Aorta (tissue), 5 donors: ENCODE results near the gene ANO7. TPM values are rescaled to one million over a fixed set of nuclear protein-coding genes. Genes with fewer than 3 reads are reported as not detected.

Source experiments
- ATAC-seq: fragments of 200-7000 bp; cut with Tn5 transposase; one replicate; pipeline ENCODE4 v1.9.1; 2022; ENCODE audit warnings: moderate library complexity; ENCODE audit not compliant: low FRiP score
- DNase-seq, 2 donors: peaks; one replicate each; pipeline ENCODE4 v3.0.0-alpha.2; 2020
- H3K27ac ChIP-seq, 2 donors: one replicate each; pipeline ENCODE4 v1.5.1; 2013; ENCODE audit warnings: low read length in 2 of 2, mild to moderate bottlenecking in 2 of 2, moderate library complexity in 2 of 2, control low read depth in 1 of 2, inconsistent platforms in 1 of 2, low read depth in 1 of 2
- H3K27me3 ChIP-seq, 2 donors: one replicate each; pipeline ENCODE4 v1.6.1; 2013; ENCODE audit warnings: control low read depth in 1 of 2, low read length in 1 of 2, mild to moderate bottlenecking in 1 of 2, moderate library complexity in 1 of 2; ENCODE audit not compliant: insufficient read depth in 2 of 2, control insufficient read depth in 1 of 2
- H3K36me3 ChIP-seq, 2 donors: one replicate each; pipeline ENCODE4 v1.6.1; 2013; ENCODE audit warnings: control low read depth in 1 of 2, low read length in 1 of 2, mild to moderate bottlenecking in 1 of 2; ENCODE audit not compliant: insufficient read depth in 2 of 2, control insufficient read depth in 1 of 2
- H3K4me1 ChIP-seq, 2 donors: one replicate each; pipeline ENCODE4 v1.6.1; 2013; ENCODE audit warnings: low read length in 2 of 2, control low read depth in 1 of 2, mild to moderate bottlenecking in 1 of 2, moderate library complexity in 1 of 2; ENCODE audit not compliant: insufficient read depth in 2 of 2, control insufficient read depth in 1 of 2
- H3K4me3 ChIP-seq, 2 donors: one replicate each; pipeline ENCODE4 v1.5.1; 2013; ENCODE audit warnings: low read length in 2 of 2, control low read depth in 1 of 2, mild to moderate bottlenecking in 1 of 2
- H3K9me3 ChIP-seq: one replicate; pipeline ENCODE4 v1.6.1; 2013; ENCODE audit warnings: mild to moderate bottlenecking, low read length; ENCODE audit not compliant: control insufficient read depth
- WGBS, 2 donors: extraction: QIAGEN DNeasy Blood & Tissue Kit; methylation state at CpG; one replicate each; pipeline ENCODE4 v1.1.7; 2013; 5-methylcytosine and 5-hydroxymethylcytosine counted together
- intact Hi-C, 2 donors: fragments of 100-400 bp; cut with DNase I; formaldehyde crosslinking; loops; one replicate each; pipeline versions ENCODE4 v1.14.2 to v1.15.0; 2022
- polyA plus RNA-seq, 2 donors: library from polyadenylated mRNA; stranded (reverse); fragments of 200-250 nt; gene quantifications; one replicate each; pipeline ENCODE4 v1.2.3, GENCODE V29; 2013
- total RNA-seq, 2 donors: library from RNA; stranded (reverse); fragmentation: NEBNext Ultra II Directional; extraction: Animal tissue kit (Norgen Biotek cat#: 25700); gene quantifications; one replicate each; pipeline ENCODE4 v1.2.1, GENCODE V29; 2021
- donor health status: healthy with polysubstance abuse.
- donor health status: Bipolar disorder and iron deficiency.
- donor health status: DM: no; HTN: no; CAD: no.
- donor health status: DM: no; HTN: no; CAD: no.
- donor health status: DM: yes; HTN: yes; CAD: no.

The ANO7 gene
- total and polyA plus RNA-seq, 4 donors, result 1.2 to 5.4 (median 2.9) TPM; not detected in 1

- intact Hi-C loops, result loop anchor here (5.0 to 10.0 kb wide), 3 partner anchors 47 to 124 kb away; partner anchors contain the start of genes HDLBP (in 1 of the 2) and SEPTIN2 (in 1 of the 2)
- no peak for ATAC-seq
- H3K4me3 ChIP-seq, result no peak overlapping the region
Measured at GRCh38 chr2:241270531-241270930, 82.1 kb downstream of the ANO7 start.

GRCh38 chr2:241271706-241272302 lies 83.3 kb downstream of the ANO7 start:
- Histone ChIP-seq H3K27me3 (no peaks in the 10 kb centered on the region), H3K4me1 (peaks cover 0 to 2% of the 10 kb centered on the region in 2 donors), H3K27ac (peak overlapping the region; percentile 80 to 89), H3K9me3 (no peaks in the 10 kb centered on the region), H3K36me3 (peaks cover 0 to 3% of the 10 kb centered on the region in 2 donors), H3K4me3 (peak overlapping the region; percentile 95 to 98)
- 0% methylated on average over 36 to 37 of the region's 37 CpGs for WGBS, 2 donors
- intact Hi-C loops, result loop anchor here (5.0 to 10.0 kb wide), 3 partner anchors 45 to 123 kb away; partner anchors contain the start of genes HDLBP (in 1 of the 2) and SEPTIN2 (in 1 of the 2)
- DNase-seq, result peak; percentile 92 to 94
- ATAC-seq, result peak; percentile 91

More at GRCh38 chr2:241270531-241270930, 82.1 kb downstream of the ANO7 start:
- Histone ChIP-seq H3K9me3 (no peaks in the 10 kb centered on the region), H3K4me1 (peaks cover 0 to 2% of the 10 kb centered on the region in 2 donors), H3K36me3 (peaks cover 3 to 5% of the 10 kb centered on the region in 2 donors), H3K27ac (no peak overlapping the region), H3K27me3 (no peaks in the 10 kb centered on the region)
- WGBS, 2 donors, result 25 to 26% methylated on average over 5 of the region's 5 CpGs
- no peak for DNase-seq

- Histone ChIP-seq H3K36me3 (peaks cover 0 to 3% of the 10 kb centered on the region in 2 donors), H3K9me3 (no peaks in the 10 kb centered on the region), H3K27me3 (no peaks in the 10 kb centered on the region), H3K4me1 (peaks cover 0 to 2% of the 10 kb centered on the region in 2 donors), H3K27ac (peak overlapping the region; percentile 80 to 89), H3K4me3 (peak overlapping the region; percentile 95 to 98)
- DNase-seq, result peak; percentile 80 to 92
- ATAC-seq, result peak; percentile 87
- WGBS, 2 donors, result 0 to 1% methylated on average over 37 to 102 of the region's 102 CpGs
- intact Hi-C loops, result loop anchor here (1.0 to 10.0 kb wide), 4 partner anchors 42 to 122 kb away; partner anchors contain the start of genes HDLBP (in 1 of the 2) and SEPTIN2 (in 1 of the 2)
Measured at GRCh38 chr2:241272303-241273209, 84.1 kb downstream of the ANO7 start.

GRCh38 chr2:241273210-241274020 lies 84.9 kb downstream of the ANO7 start:
- intact Hi-C loops, result loop anchor here (1.0 to 10.0 kb wide), 4 partner anchors 41 to 121 kb away; partner anchors contain the start of genes HDLBP (in 1 of the 2) and SEPTIN2 (in 1 of the 2)
- Histone ChIP-seq H3K36me3 (no peaks in the 10 kb centered on the region), H3K27me3 (no peaks in the 10 kb centered on the region), H3K9me3 (no peaks in the 10 kb centered on the region), H3K4me3 (peak overlapping the region in 1 of 2 donors; percentile 95), H3K27ac (peak overlapping the region in 1 of 2 donors; percentile 69), H3K4me1 (peaks cover 0 to 2% of the 10 kb centered on the region in 2 donors)
- DNase-seq (no peak), ATAC-seq (peak; percentile 10)
- WGBS, 2 donors, result 57 to 58% methylated on average over 21 of the region's 21 CpGs

- no peak overlapping the region for H3K27ac ChIP-seq
- 89 to 90% methylated on average over 5 of the region's 5 CpGs for WGBS, 2 donors
Measured at GRCh38 chr2:241274127-241274526, 85.7 kb downstream of the ANO7 start.

More at GRCh38 chr2:241274127-241274526, 85.7 kb downstream of the ANO7 start:
- no peak overlapping the region for H3K4me3 ChIP-seq
- DNase-seq, result no peak
- no peaks in the 10 kb centered on the region for H3K36me3 ChIP-seq
- no peaks in the 10 kb centered on the region for H3K9me3 ChIP-seq
- no peak for ATAC-seq
- intact Hi-C loops, result loop anchor here (5.0 to 10.0 kb wide), 3 partner anchors 43 to 121 kb away; partner anchors contain the start of genes HDLBP (in 1 of the 2) and SEPTIN2 (in 1 of the 2)
- H3K4me1 ChIP-seq, result peaks cover 0 to 2% of the 10 kb centered on the region in 2 donors
- no peaks in the 10 kb centered on the region for H3K27me3 ChIP-seq

Other genes with a start within 250 kb of the ANO7 start
- gene SNED1, start 190.1 kb upstream of the ANO7 start, total RNA-seq, result 100 to 1,000 TPM; 108 to 149 TPM
- gene SNED1, start 190.1 kb upstream of the ANO7 start, polyA plus RNA-seq, result 10 to 100 TPM in 1 of 2 donors, 1 to 10 TPM in 1; 5.9 to 27.3 TPM
- gene MTERF4, start 86.4 kb upstream of the ANO7 start, total RNA-seq, result 10 to 100 TPM; 24.4 to 36.4 TPM
- gene MTERF4, start 86.4 kb upstream of the ANO7 start, polyA plus RNA-seq, result 10 to 100 TPM; 26.3 to 38.4 TPM
- 1 to 10 TPM; 5.4 to 8.7 TPM for gene PASK, start 39.2 kb upstream of the ANO7 start, total RNA-seq
- 1 to 10 TPM in 1 of 2 donors, under 1 TPM in 1; 0.63 to 1.2 TPM for gene PASK, start 39.2 kb upstream of the ANO7 start, polyA plus RNA-seq
- 10 to 100 TPM; 41.1 to 46.1 TPM for gene PPP1R7, start 38.2 kb upstream of the ANO7 start, total RNA-seq
- 10 to 100 TPM; 74.0 to 83.4 TPM for gene PPP1R7, start 38.2 kb upstream of the ANO7 start, polyA plus RNA-seq
- 100 to 1,000 TPM; 415 to 476 TPM for gene HDLBP, start 127.0 kb downstream of the ANO7 start, total RNA-seq
- 100 to 1,000 TPM; 220 to 221 TPM for gene HDLBP, start 127.0 kb downstream of the ANO7 start, polyA plus RNA-seq
- gene SEPTIN2, start 127.2 kb downstream of the ANO7 start, total RNA-seq, result 100 to 1,000 TPM; 345 to 394 TPM
- 100 to 1,000 TPM; 218 to 243 TPM for gene SEPTIN2, start 127.2 kb downstream of the ANO7 start, polyA plus RNA-seq
- gene FARP2, start 167.6 kb downstream of the ANO7 start, total RNA-seq, result 10 to 100 TPM; 49.1 to 64.4 TPM
- gene FARP2, start 167.6 kb downstream of the ANO7 start, polyA plus RNA-seq, result 10 to 100 TPM; 16.4 to 48.2 TPM